Measurements from ENCODE around the gene PTGIR. TPM values are rescaled to one million over a fixed set of nuclear protein-coding genes. Genes with fewer than 3 reads are reported as not detected.

PTGIR gene
- total RNA-seq, 1 donor = 2.5 TPM

- H3K4me3 ChIP-seq (ENCODE audit: insufficient read depth, low read length) = no peak overlapping the region
- H3K79me2 ChIP-seq (ENCODE audit: insufficient read depth, low read length) = no peaks in the 10 kb centered on the region
- no peak overlapping the region for H3K27ac ChIP-seq (ENCODE audit: low read depth, low read length)
- no peaks in the 10 kb centered on the region for H3K27me3 ChIP-seq (ENCODE audit: insufficient read depth, low read length)
- H3K9me3 ChIP-seq (ENCODE audit: low read depth, low read length) = no peaks in the 10 kb centered on the region
- H3K4me2 ChIP-seq (ENCODE audit: insufficient read depth, low read length) = no peak overlapping the region
- no peaks in the 10 kb centered on the region for H4K20me1 ChIP-seq (ENCODE audit: insufficient read depth, low read length)
- DNase-seq (ENCODE audit: insufficient read length, low spot score, missing footprints) = no peak
- H3K36me3 ChIP-seq (ENCODE audit: insufficient read depth, low read length) = no peaks in the 10 kb centered on the region
- no peaks in the 10 kb centered on the region for H3K4me1 ChIP-seq (ENCODE audit: insufficient read depth, low read length)
- TF ChIP-seq CTCF (IDR thresholded peaks at IDR 0.05; ENCODE audit: extremely low read depth, low read depth, low read length) = no peak
- H2AFZ ChIP-seq (ENCODE audit: low read length) = no peak overlapping the region
Measured at GRCh38 chr19:46586294-46586693, 38.6 kb downstream of the PTGIR start.

- Histone ChIP-seq H3K36me3 (ENCODE audit: insufficient read depth, low read length) (no peaks in the 10 kb centered on the region), H3K4me1 (ENCODE audit: insufficient read depth, low read length) (no peaks in the 10 kb centered on the region), H2AFZ (ENCODE audit: low read length) (no peak overlapping the region), H3K4me3 (ENCODE audit: insufficient read depth, low read length) (no peak overlapping the region), H3K4me2 (ENCODE audit: insufficient read depth, low read length) (no peak overlapping the region), H3K27ac (ENCODE audit: low read depth, low read length) (no peak overlapping the region), H3K9me3 (ENCODE audit: low read depth, low read length) (no peaks in the 10 kb centered on the region), H3K27me3 (ENCODE audit: insufficient read depth, low read length) (no peaks in the 10 kb centered on the region), H4K20me1 (ENCODE audit: insufficient read depth, low read length) (no peaks in the 10 kb centered on the region), H3K79me2 (ENCODE audit: insufficient read depth, low read length) (no peaks in the 10 kb centered on the region)
- DNase-seq (ENCODE audit: insufficient read length, low spot score, missing footprints) = no peak
- TF ChIP-seq CTCF (IDR thresholded peaks at IDR 0.05; ENCODE audit: extremely low read depth, low read depth, low read length) = no peak
Measured at GRCh38 chr19:46585539-46585938, 39.4 kb downstream of the PTGIR start.

- Histone ChIP-seq H3K9me3 (ENCODE audit: low read depth, low read length) (no peaks in the 10 kb centered on the region), H3K79me2 (ENCODE audit: insufficient read depth, low read length) (no peaks in the 10 kb centered on the region), H3K4me3 (ENCODE audit: insufficient read depth, low read length) (no peak overlapping the region), H3K4me2 (ENCODE audit: insufficient read depth, low read length) (no peak overlapping the region), H3K4me1 (ENCODE audit: insufficient read depth, low read length) (no peaks in the 10 kb centered on the region), H2AFZ (ENCODE audit: low read length) (no peak overlapping the region), H3K27ac (ENCODE audit: low read depth, low read length) (no peak overlapping the region), H3K27me3 (ENCODE audit: insufficient read depth, low read length) (peaks cover 3% of the 10 kb centered on the region), H4K20me1 (ENCODE audit: insufficient read depth, low read length) (no peaks in the 10 kb centered on the region), H3K36me3 (ENCODE audit: insufficient read depth, low read length) (no peaks in the 10 kb centered on the region)
- TF ChIP-seq CTCF (IDR thresholded peaks at IDR 0.05; ENCODE audit: extremely low read depth, low read depth, low read length) = no peak
- DNase-seq (ENCODE audit: insufficient read length, low spot score, missing footprints) = no peak
Measured at GRCh38 chr19:46580247-46580646, 44.6 kb downstream of the PTGIR start.

GRCh38 chr19:46579361-46579879 lies 45.5 kb downstream of the PTGIR start:
- no peak overlapping the region for H3K4me3 ChIP-seq (ENCODE audit: insufficient read depth, low read length)
- peak; percentile 58 for DNase-seq (ENCODE audit: insufficient read length, low spot score, missing footprints)
- H2AFZ ChIP-seq (ENCODE audit: low read length) = no peak overlapping the region
- H3K27ac ChIP-seq (ENCODE audit: low read depth, low read length) = no peak overlapping the region
- H3K4me2 ChIP-seq (ENCODE audit: insufficient read depth, low read length) = no peak overlapping the region
- H3K79me2 ChIP-seq (ENCODE audit: insufficient read depth, low read length) = no peaks in the 10 kb centered on the region
- TF ChIP-seq CTCF (IDR thresholded peaks at IDR 0.05; ENCODE audit: extremely low read depth, low read depth, low read length) = peak; percentile 29
- no peaks in the 10 kb centered on the region for H3K36me3 ChIP-seq (ENCODE audit: insufficient read depth, low read length)
- H3K9me3 ChIP-seq (ENCODE audit: low read depth, low read length) = no peaks in the 10 kb centered on the region
- H3K4me1 ChIP-seq (ENCODE audit: insufficient read depth, low read length) = no peaks in the 10 kb centered on the region
- H3K27me3 ChIP-seq (ENCODE audit: insufficient read depth, low read length) = peaks cover 3% of the 10 kb centered on the region
- no peaks in the 10 kb centered on the region for H4K20me1 ChIP-seq (ENCODE audit: insufficient read depth, low read length)

Data from osteoblast (primary cell).